ENCODE data around the gene CDC42BPG. TPM values are rescaled to one million over a fixed set of nuclear protein-coding genes. Genes with fewer than 3 reads are reported as not detected.

The CDC42BPG gene
- total and polyA plus RNA-seq, 10 of the 15 experiments (the other 5 are each of a cell fraction or from before 2014, with no cell fraction given) = 0.02 to 1.3 (median 0.09) TPM; not detected in 1

- TF ChIP-seq HDAC2 (IDR thresholded peaks at IDR 0.05) (no peak), SPI1 (IDR thresholded peaks at IDR 0.05; ENCODE audit: borderline replicate concordance, insufficient read depth, low read depth, low read length) (no peak), MLLT1 (IDR thresholded peaks at IDR 0.05) (peak; percentile 84), BRCA1 (IDR thresholded peaks at IDR 0.05; ENCODE audit: low read depth, low read length) (peak; percentile 89), ETV6 (conservative IDR thresholded peaks at IDR 0.05 in 1 of 2, IDR thresholded peaks at IDR 0.05 in 1 of 2; ENCODE audit: borderline replicate concordance in 1 of 2, low read depth in 1 of 2) (peak in 1 of 2 experiments; percentile 23; a peak in 2 of 4 replicates), E4F1 (IDR thresholded peaks at IDR 0.05; ENCODE audit: borderline replicate concordance, partially characterized antibody) (no peak), PML (IDR thresholded peaks at IDR 0.05; ENCODE audit: low read length) (no peak), WRNIP1 (IDR thresholded peaks at IDR 0.05; ENCODE audit: borderline replicate concordance, low read depth, low read length) (no peak), NFYA (IDR thresholded peaks at IDR 0.05; ENCODE audit: borderline replicate concordance, low read depth, low read length) (no peak), FOXM1 (IDR thresholded peaks at IDR 0.05; ENCODE audit: low read depth, low read length) (no peak), SKIL (IDR thresholded peaks at IDR 0.05; ENCODE audit: low read depth, poor library complexity, severe bottlenecking) (no peak), IKZF1 (conservative IDR thresholded peaks at IDR 0.05) (peak; percentile 89), SREBF1 (IDR thresholded peaks at IDR 0.05; ENCODE audit: low read length) (no peak), NFYB (IDR thresholded peaks at IDR 0.05; ENCODE audit: insufficient read depth, low read depth, low read length) (peak; percentile 65; the same call in 1 of the 2 replicates), CHD4 (IDR thresholded peaks at IDR 0.05) (no peak), REST (IDR thresholded peaks at IDR 0.05; ENCODE audit: low read depth, low read length) (0 out of 2 replicates have a peak, but pooled peaks have one; percentile 41), TAF1 (IDR thresholded peaks at IDR 0.05; ENCODE audit: borderline replicate concordance, low read depth, low read length) (peak; percentile 99), JUNB (IDR thresholded peaks at IDR 0.05) (no peak), CBFB (IDR thresholded peaks at IDR 0.05; ENCODE audit: low read depth) (peak; percentile 94), TBL1XR1 (IDR thresholded peaks at IDR 0.05; ENCODE audit: low read depth, low read length) (peak; percentile 85), RB1 (IDR thresholded peaks at IDR 0.05; ENCODE audit: borderline replicate concordance) (peak; percentile 69; the same call in 1 of the 2 replicates)
Measured at GRCh38 chr11:64878494-64879243, 34.2 kb upstream of the CDC42BPG start, which contains the start of gene EHD1 (continued).
